ENCODE results near the gene SCN2B.

Gene SCN2B, protein sequence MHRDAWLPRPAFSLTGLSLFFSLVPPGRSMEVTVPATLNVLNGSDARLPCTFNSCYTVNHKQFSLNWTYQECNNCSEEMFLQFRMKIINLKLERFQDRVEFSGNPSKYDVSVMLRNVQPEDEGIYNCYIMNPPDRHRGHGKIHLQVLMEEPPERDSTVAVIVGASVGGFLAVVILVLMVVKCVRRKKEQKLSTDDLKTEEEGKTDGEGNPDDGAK

GRCh38 chr11:118175993-118176777 lies at the start of gene SCN2B:
Gene SCN2B (minus strand): TSS chr11:118176639. CDS start chr11:118176431, 208 bp downstream.
- H3K27me3 ChIP-seq (ENCODE audit: control insufficient read depth in 2 of 2, insufficient read depth in 2 of 2, low read length in 2 of 2) = peaks cover 1 to 9% of the 10 kb centered on the region in 2 donors
- H3K4me1 ChIP-seq (ENCODE audit: control insufficient read depth in 2 of 2, insufficient read depth in 2 of 2, low read length in 2 of 2) = peaks cover 2 to 10% of the 10 kb centered on the region in 2 donors
- no peaks in the 10 kb centered on the region for H3K36me3 ChIP-seq (ENCODE audit: control insufficient read depth in 2 of 2, insufficient read depth in 2 of 2, low read length in 2 of 2)
- peak within 1 kb of the TSS in 1 of 2 donors; percentile 23 for H3K27ac ChIP-seq (ENCODE audit: low read depth in 2 of 2, low read length in 2 of 2)
- no peaks in the 10 kb centered on the region for H3K9me3 ChIP-seq (ENCODE audit: control insufficient read depth in 2 of 2, low read length in 2 of 2)
- H3K4me3 ChIP-seq (ENCODE audit: low read length in 2 of 2) = peak within 1 kb of the TSS; percentile 11 to 62
- no peak within 1 kb of the TSS for H3K9ac ChIP-seq (ENCODE audit: low read depth in 1 of 2, low read length in 2 of 2)

DNA sequence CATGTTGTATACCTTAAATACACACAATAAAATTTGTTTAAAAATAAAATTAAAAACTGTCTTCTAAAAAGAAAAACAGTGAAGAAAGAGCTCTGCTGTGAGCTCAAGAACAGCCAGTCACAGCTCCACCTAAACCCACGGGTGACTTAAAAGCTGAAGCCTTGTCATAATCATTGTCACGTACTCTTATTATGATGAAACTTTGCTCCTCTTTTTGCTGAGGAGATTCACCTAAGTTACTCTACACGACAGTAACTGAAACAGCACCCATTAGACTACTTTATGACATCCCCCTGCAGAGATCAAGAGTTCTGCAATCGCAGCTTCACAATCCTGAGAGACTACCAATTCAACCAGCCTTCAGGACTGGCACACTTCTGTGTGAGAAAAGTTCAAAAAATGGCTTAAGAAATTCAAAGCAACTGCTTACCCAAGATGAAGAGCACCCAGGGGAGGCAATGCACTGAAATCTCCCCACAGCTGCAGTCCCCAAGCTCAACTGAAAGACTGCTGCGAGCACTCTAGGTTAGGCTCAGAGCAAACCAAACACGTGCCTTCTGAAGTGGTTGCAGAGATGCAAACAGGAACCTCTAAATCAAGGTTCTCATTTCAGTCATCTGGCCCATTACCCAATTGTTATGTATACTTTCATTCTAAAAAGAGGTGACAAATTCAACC lies 48.2 kb upstream of the SCN2B start, which contains the start of gene JAML:
JAML (minus strand) TSS at position 501 of the 678 bp plus-strand sequence. CDS start 10,145 bp downstream, outside the sequence.
- Histone ChIP-seq H3K4me3 (ENCODE audit: low read length in 2 of 2) (peak within 1 kb of the TSS in 1 of 2 donors; percentile 29), H3K9ac (ENCODE audit: low read depth in 1 of 2, low read length in 2 of 2) (peak within 1 kb of the TSS; percentile 29 to 42)

GRCh38 chr11:118223992-118224391 lies 47.6 kb upstream of the SCN2B start:
- H3K27ac ChIP-seq (ENCODE audit: low read depth in 2 of 2, low read length in 2 of 2) = peak overlapping the region; percentile 12 to 19
- H3K4me1 ChIP-seq (ENCODE audit: control insufficient read depth in 2 of 2, insufficient read depth in 2 of 2, low read length in 2 of 2) = peaks cover 0 to 7% of the 10 kb centered on the region in 2 donors
- no peaks in the 10 kb centered on the region for H3K9me3 ChIP-seq (ENCODE audit: control insufficient read depth in 2 of 2, low read length in 2 of 2)
- H3K9ac ChIP-seq (ENCODE audit: low read depth in 1 of 2, low read length in 2 of 2) = peak overlapping the region in 1 of 2 donors; percentile 29
- peaks cover 0 to 3% of the 10 kb centered on the region in 2 donors for H3K27me3 ChIP-seq (ENCODE audit: control insufficient read depth in 2 of 2, insufficient read depth in 2 of 2, low read length in 2 of 2)
- no peaks in the 10 kb centered on the region for H3K36me3 ChIP-seq (ENCODE audit: control insufficient read depth in 2 of 2, insufficient read depth in 2 of 2, low read length in 2 of 2)
- H3K4me3 ChIP-seq (ENCODE audit: low read length in 2 of 2) = peak overlapping the region in 1 of 2 donors; percentile 29

More for the DNA sequence above, 48.2 kb upstream of the SCN2B start, which contains the start of gene JAML:
- peaks cover 0 to 3% of the 10 kb centered on the region in 2 donors for H3K27me3 ChIP-seq (ENCODE audit: control insufficient read depth in 2 of 2, insufficient read depth in 2 of 2, low read length in 2 of 2)
- no peaks in the 10 kb centered on the region for H3K36me3 ChIP-seq (ENCODE audit: control insufficient read depth in 2 of 2, insufficient read depth in 2 of 2, low read length in 2 of 2)
- H3K27ac ChIP-seq (ENCODE audit: low read depth in 2 of 2, low read length in 2 of 2) = peak within 1 kb of the TSS; percentile 50 to 65
- no peaks in the 10 kb centered on the region for H3K9me3 ChIP-seq (ENCODE audit: control insufficient read depth in 2 of 2, low read length in 2 of 2)
- peaks cover 0 to 7% of the 10 kb centered on the region in 2 donors for H3K4me1 ChIP-seq (ENCODE audit: control insufficient read depth in 2 of 2, insufficient read depth in 2 of 2, low read length in 2 of 2)

- no peaks in the 10 kb centered on the region for H3K9me3 ChIP-seq (ENCODE audit: control insufficient read depth in 2 of 2, low read length in 2 of 2)
- H3K9ac ChIP-seq (ENCODE audit: low read depth in 1 of 2, low read length in 2 of 2) = peak overlapping the region in 1 of 2 donors; percentile 29
- H3K36me3 ChIP-seq (ENCODE audit: control insufficient read depth in 2 of 2, insufficient read depth in 2 of 2, low read length in 2 of 2) = no peaks in the 10 kb centered on the region
- peak overlapping the region; percentile 12 to 19 for H3K27ac ChIP-seq (ENCODE audit: low read depth in 2 of 2, low read length in 2 of 2)
- peaks cover 0 to 7% of the 10 kb centered on the region in 2 donors for H3K4me1 ChIP-seq (ENCODE audit: control insufficient read depth in 2 of 2, insufficient read depth in 2 of 2, low read length in 2 of 2)
- peak overlapping the region in 1 of 2 donors; percentile 29 for H3K4me3 ChIP-seq (ENCODE audit: low read length in 2 of 2)
- H3K27me3 ChIP-seq (ENCODE audit: control insufficient read depth in 2 of 2, insufficient read depth in 2 of 2, low read length in 2 of 2) = peaks cover 0 to 3% of the 10 kb centered on the region in 2 donors
Measured at GRCh38 chr11:118223570-118223969, 47.1 kb upstream of the SCN2B start.

DNA sequence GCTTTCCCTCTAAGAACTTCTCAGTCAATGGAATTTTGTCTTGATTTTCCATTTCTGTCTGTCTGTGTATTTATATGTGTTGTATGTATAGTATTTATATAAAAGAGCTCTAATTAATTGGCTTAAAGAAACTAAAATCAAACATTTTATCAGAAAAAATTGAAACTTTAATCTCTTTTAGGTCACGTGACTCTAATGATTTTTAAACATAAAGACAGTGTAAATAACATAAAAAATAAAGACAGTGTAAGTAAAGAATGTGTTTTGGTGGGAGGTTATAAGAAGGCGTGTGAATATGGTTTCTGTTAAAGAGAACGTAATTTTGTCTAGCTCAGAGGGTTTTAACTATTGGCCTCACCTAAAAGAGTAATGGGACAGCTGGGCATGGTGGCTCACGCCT lies 46.0 kb upstream of the SCN2B start:
- Histone ChIP-seq H3K4me3 (ENCODE audit: low read length in 2 of 2) (peak overlapping the region in 1 of 2 donors; percentile 29), H3K36me3 (ENCODE audit: control insufficient read depth in 2 of 2, insufficient read depth in 2 of 2, low read length in 2 of 2) (no peaks in the 10 kb centered on the region), H3K27ac (ENCODE audit: low read depth in 2 of 2, low read length in 2 of 2) (no peak overlapping the region), H3K4me1 (ENCODE audit: control insufficient read depth in 2 of 2, insufficient read depth in 2 of 2, low read length in 2 of 2) (peaks cover 0 to 7% of the 10 kb centered on the region in 2 donors), H3K27me3 (ENCODE audit: control insufficient read depth in 2 of 2, insufficient read depth in 2 of 2, low read length in 2 of 2) (peaks cover 0 to 3% of the 10 kb centered on the region in 2 donors), H3K9ac (ENCODE audit: low read depth in 1 of 2, low read length in 2 of 2) (no peak overlapping the region), H3K9me3 (ENCODE audit: control insufficient read depth in 2 of 2, low read length in 2 of 2) (no peaks in the 10 kb centered on the region)

GRCh38 chr11:118221419-118221818 lies 45.0 kb upstream of the SCN2B start:
- Histone ChIP-seq H3K4me3 (ENCODE audit: low read length in 2 of 2) (peak overlapping the region in 1 of 2 donors; percentile 45), H3K4me1 (ENCODE audit: control insufficient read depth in 2 of 2, insufficient read depth in 2 of 2, low read length in 2 of 2) (peaks cover 0 to 3% of the 10 kb centered on the region in 2 donors), H3K36me3 (ENCODE audit: control insufficient read depth in 2 of 2, insufficient read depth in 2 of 2, low read length in 2 of 2) (no peaks in the 10 kb centered on the region), H3K9ac (ENCODE audit: low read depth in 1 of 2, low read length in 2 of 2) (no peak overlapping the region), H3K27ac (ENCODE audit: low read depth in 2 of 2, low read length in 2 of 2) (peak overlapping the region in 1 of 2 donors; percentile 39), H3K27me3 (ENCODE audit: control insufficient read depth in 2 of 2, insufficient read depth in 2 of 2, low read length in 2 of 2) (peaks cover 0 to 3% of the 10 kb centered on the region in 2 donors), H3K9me3 (ENCODE audit: control insufficient read depth in 2 of 2, low read length in 2 of 2) (no peaks in the 10 kb centered on the region)

DNA sequence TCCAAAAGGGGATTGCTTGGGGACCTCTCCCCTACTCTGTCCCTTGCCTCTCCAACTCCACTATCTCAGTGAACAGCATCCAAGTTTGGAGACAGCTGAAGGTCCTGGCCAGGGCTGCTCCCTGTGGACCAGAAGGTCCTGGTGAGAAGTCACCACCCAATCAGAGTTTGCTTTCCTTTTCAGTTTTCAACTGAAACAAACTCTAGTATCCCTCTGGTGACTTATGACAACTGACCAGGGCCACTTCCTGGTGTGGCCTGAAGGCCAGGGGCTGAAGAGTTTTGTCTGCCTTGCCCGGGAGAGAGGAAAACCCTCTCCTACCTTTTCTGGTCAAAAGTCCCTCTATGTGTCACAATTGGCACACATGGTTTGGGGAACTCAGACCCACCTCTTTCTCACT lies 43.3 kb upstream of the SCN2B start:
- Histone ChIP-seq H3K27me3 (ENCODE audit: control insufficient read depth in 2 of 2, insufficient read depth in 2 of 2, low read length in 2 of 2) (peaks cover 0 to 3% of the 10 kb centered on the region in 2 donors), H3K9me3 (ENCODE audit: control insufficient read depth in 2 of 2, low read length in 2 of 2) (no peaks in the 10 kb centered on the region), H3K36me3 (ENCODE audit: control insufficient read depth in 2 of 2, insufficient read depth in 2 of 2, low read length in 2 of 2) (no peaks in the 10 kb centered on the region), H3K9ac (ENCODE audit: low read depth in 1 of 2, low read length in 2 of 2) (peak overlapping the region in 1 of 2 donors; percentile 28), H3K27ac (ENCODE audit: low read depth in 2 of 2, low read length in 2 of 2) (peak overlapping the region in 1 of 2 donors; percentile 50), H3K4me1 (ENCODE audit: control insufficient read depth in 2 of 2, insufficient read depth in 2 of 2, low read length in 2 of 2) (peaks cover 2 to 4% of the 10 kb centered on the region in 2 donors), H3K4me3 (ENCODE audit: low read length in 2 of 2) (peak overlapping the region in 1 of 2 donors; percentile 0)

GRCh38 chr11:118219244-118219643 lies 42.8 kb upstream of the SCN2B start:
- H3K27ac ChIP-seq (ENCODE audit: low read depth in 2 of 2, low read length in 2 of 2) = peak overlapping the region in 1 of 2 donors; percentile 50
- H3K4me1 ChIP-seq (ENCODE audit: control insufficient read depth in 2 of 2, insufficient read depth in 2 of 2, low read length in 2 of 2) = peaks cover 7 to 8% of the 10 kb centered on the region in 2 donors
- H3K27me3 ChIP-seq (ENCODE audit: control insufficient read depth in 2 of 2, insufficient read depth in 2 of 2, low read length in 2 of 2) = peaks cover 0 to 3% of the 10 kb centered on the region in 2 donors
- H3K9me3 ChIP-seq (ENCODE audit: control insufficient read depth in 2 of 2, low read length in 2 of 2) = no peaks in the 10 kb centered on the region
- H3K36me3 ChIP-seq (ENCODE audit: control insufficient read depth in 2 of 2, insufficient read depth in 2 of 2, low read length in 2 of 2) = no peaks in the 10 kb centered on the region
- peak overlapping the region in 1 of 2 donors; percentile 0 for H3K4me3 ChIP-seq (ENCODE audit: low read length in 2 of 2)
- H3K9ac ChIP-seq (ENCODE audit: low read depth in 1 of 2, low read length in 2 of 2) = peak overlapping the region in 1 of 2 donors; percentile 28

DNA sequence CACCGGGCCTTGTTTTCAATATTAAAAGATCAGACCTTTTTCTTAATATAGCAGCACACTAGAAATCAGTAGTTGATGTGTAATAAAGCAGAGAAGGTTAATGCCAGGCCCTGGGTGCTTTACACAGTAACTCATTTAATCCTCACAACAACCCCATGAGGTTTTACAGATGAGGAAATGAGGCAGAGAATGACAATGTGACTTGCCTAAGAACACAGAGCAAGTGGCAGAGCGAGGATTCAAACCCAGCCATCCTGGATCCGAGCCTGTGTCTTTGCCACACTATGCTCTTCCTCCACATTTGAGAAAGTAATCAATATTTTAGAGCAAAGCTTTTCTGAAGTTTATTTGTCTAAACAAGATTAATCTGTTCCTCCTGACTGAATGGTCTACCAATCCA lies 41.1 kb upstream of the SCN2B start:
- H3K27ac ChIP-seq (ENCODE audit: low read depth in 2 of 2, low read length in 2 of 2) = peak overlapping the region in 1 of 2 donors; percentile 4
- H3K9ac ChIP-seq (ENCODE audit: low read depth in 1 of 2, low read length in 2 of 2) = no peak overlapping the region
- no peak overlapping the region for H3K4me3 ChIP-seq (ENCODE audit: low read length in 2 of 2)
- no peaks in the 10 kb centered on the region for H3K9me3 ChIP-seq (ENCODE audit: control insufficient read depth in 2 of 2, low read length in 2 of 2)
- peaks cover 0 to 3% of the 10 kb centered on the region in 2 donors for H3K27me3 ChIP-seq (ENCODE audit: control insufficient read depth in 2 of 2, insufficient read depth in 2 of 2, low read length in 2 of 2)
- H3K4me1 ChIP-seq (ENCODE audit: control insufficient read depth in 2 of 2, insufficient read depth in 2 of 2, low read length in 2 of 2) = peaks cover 22 to 23% of the 10 kb centered on the region in 2 donors
- no peaks in the 10 kb centered on the region for H3K36me3 ChIP-seq (ENCODE audit: control insufficient read depth in 2 of 2, insufficient read depth in 2 of 2, low read length in 2 of 2)

Data from mucosa of rectum (tissue), 2 donors.